ENCODE results near the gene CTNNA1.
"Not testable (repeated sequence)": the region's sequence is repeated elsewhere in the genome, so short reads cannot be mapped to it uniquely, and the experiment has no call there.

The CTNNA1 gene

DNA sequence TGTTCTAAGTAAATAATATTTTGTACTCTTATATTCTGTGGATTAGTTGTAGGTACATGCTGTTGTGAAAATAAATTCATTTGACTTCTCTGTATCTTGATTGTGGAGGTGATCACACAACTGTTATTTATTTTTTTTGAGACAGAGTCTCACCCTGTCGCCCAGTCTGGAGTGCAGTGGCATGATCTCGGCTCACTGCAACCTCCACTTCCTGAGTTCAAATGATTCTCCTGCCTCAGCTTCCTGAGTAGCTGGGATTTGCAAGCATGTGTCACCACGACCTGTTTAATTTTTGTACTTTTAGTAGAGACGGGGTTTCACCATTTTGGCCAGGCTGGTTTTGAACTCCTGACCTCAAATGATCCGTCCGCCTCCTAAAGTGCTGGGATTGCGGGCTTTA, 7.9 kb downstream of the CTNNA1 start:
- not testable (repeated sequence) for DNase-seq

DNA sequence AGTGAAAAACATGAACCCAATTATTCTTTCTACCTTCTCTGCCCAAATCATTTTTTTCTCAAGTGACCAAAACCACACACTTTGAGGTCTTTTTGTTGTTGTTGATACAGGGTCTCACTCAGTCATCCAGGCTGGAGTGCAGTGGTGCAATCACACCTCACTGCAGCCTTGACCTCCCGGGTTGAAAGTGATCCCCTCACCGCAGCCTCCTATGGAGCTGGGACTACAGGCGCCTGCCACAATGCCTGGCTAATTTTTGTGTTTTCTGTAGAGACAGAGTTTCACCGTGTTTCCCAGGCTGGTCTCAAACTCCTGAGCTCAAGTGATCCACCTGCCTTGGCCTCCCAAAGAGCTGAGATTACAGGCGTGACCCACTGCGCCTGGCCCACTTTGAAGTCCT, 8.4 kb downstream of the CTNNA1 start:
- not testable (repeated sequence) for DNase-seq

DNA sequence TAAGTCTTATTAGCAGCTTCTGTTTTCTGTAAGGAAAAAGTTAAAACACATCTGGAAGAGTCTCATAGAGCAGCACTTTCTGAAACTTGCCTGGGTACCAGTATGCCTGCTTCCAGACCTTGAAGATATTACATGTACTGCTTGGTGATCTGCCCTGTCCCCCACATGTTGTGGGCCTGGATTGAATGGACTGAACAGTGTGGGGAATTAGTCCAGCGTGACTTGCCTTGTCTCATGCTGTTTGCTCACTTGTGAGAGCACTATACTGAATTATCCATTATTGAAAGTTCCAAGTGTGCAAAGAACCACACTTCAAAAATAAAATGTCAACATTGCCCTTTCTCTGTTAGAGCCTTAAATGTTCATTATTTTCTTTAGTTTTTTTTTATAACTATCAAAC, 8.9 kb downstream of the CTNNA1 start:
- DNase-seq = no peak

DNA sequence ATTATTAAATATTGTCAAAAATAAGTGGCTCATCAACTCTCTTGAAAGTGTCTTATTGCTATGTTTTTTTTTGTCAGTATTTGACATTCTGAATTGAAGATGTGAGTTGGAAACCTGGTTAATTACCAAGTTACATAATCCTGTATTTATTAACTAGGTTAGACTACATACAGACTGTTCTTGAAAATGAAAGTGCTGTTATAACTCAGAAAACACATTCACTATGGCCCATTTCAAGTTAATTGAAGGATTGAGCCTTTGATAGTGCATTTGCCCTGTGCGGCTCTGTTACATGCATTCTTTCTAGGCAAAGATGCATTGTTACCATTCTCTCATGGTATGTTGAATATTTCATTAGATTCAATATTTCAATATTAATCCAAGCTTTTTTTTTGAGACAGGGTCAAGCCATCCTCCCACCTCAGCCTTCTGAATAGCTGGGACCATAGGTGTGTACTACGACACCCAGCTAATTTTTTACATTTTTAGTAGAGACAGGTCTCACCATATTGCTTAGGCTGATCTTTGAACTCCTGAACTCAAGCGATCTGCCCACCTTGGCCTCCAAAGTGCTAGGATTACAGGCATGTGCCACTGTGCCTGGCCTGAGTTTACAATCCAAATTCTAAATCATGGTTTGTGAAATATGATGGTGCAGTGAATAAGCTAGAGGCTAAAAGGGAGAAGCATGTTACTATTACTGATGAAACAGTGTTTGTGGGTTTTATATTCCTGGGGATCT, 10.0 kb downstream of the CTNNA1 start:
- DNase-seq = no peak

DNA sequence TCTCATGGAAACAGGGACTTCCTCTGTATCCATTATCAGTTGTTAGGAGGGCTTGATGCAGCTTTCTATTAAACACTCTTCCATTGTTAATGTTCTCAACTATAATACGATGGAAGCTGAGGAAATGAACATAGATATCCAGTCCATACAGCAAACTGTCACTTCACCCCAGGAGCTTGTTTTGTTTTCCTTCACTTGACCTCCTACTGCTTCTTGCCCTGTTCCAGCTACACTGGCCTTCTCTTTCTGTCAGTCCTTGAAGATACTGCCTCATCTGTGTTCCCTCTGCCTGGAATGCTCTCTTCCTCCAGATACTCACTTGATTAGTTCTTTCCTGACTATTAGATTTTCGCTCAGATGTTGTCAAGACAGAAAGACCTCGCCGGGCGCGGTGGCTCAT, 17.1 kb downstream of the CTNNA1 start:
- DNase-seq = no peak

DNA sequence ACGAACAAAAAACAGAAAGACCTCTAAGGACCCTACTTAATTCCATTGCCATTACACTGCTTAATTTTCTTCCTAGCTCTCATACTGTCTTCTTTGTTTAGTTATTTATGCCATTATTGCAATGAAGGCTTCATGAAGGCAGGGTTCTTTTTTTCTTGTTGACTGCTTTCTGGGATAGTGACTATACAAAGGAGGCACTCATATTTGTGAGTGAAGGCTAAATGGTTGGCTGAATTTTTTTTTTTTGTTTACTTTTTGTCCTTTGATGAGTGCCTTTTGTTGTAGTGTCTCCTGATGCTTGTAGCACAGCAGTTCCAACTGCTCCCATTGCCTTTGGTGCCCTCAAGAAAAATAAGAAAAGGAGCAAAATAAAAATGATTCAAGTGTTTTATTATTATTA, 17.8 kb downstream of the CTNNA1 start:
- DNase-seq = no peak

DNA sequence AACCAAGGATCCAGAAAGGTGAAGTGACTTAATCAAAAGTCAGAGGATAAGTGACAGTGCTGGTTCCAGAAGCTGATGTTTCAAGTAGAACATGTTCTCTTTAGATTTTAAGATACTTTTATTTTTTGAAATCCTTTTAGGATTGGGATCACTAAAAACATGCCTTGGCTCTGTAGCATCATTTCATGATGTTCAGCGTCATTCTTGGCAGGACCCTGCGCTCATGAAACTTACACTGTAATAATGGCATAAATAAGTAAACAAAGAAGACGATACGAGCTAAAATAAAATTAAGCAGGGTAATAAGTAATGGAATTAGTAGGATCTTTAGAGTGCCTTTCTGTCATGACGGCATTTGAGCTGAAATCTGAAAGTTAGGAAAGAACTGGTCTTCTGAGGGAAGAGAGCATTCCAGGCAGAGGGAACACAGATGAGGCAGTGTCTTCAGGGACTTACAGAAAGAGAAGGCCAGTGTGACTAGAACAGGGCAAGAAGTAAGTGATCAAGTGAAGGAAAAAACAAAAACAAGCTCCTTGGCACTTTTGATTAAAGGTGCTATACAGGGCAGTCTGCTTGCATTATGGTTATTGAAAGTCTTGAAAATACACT, 19.9 kb downstream of the CTNNA1 start:
- no peak for DNase-seq

DNA sequence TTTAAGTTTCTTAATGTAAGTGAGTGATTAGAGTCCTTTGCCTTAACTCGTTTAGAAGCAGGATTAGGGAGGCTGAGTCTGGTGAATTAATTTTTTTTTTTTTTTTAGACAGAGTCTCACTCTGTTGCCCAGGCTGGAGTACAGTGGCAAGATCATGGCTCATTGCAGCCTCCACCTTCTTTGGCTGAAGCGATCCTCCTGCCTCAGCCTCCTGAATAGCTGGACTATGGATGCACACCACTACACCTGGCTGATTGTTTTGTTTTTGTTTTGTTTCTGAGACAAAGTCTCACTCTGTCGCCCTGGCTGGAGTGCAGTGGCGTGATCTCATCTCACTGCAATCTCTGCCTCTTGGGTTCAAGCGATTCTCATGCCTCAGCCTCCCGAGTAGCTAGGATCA, 20.4 kb downstream of the CTNNA1 start:
- not testable (repeated sequence) for DNase-seq

DNA sequence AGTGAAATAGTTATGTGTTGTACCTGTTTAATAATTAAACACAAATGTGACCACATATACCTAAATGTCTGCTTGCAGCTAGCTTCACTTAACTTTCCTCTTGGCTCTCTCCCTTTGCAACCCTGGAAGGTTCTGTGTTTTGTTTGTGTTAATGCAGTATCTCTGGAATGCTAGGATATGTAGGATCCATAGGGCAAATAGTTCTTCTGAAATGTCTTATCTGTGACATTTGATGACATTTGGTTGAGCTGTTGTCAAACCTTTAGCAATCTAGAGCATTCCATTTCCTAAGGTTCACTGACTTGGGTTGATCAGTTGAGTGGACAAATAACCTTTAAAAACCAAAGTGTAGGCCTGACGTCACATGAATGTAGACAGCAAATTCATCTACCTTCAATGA, 21.8 kb downstream of the CTNNA1 start:
- DNase-seq = no peak

DNA sequence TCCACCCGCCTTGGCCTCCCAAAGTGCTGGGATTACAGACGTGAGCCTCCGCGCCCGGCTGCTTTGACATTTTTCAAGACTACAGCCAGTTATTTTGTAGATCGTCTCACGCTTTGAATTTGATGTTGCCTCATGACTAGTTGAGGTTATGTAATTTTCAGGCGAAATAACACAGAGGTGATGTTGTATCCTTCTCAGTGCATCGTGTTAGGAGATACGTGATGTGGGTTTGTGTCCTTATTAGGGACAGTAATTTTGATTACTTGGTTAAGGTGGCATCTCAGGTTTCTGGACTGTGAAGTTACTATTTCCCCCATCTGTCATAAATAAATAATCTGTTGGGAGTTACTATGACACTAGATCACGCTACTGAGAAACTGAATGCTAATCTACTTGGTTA, 25.0 kb downstream of the CTNNA1 start:
- DNase-seq = no peak

DNA sequence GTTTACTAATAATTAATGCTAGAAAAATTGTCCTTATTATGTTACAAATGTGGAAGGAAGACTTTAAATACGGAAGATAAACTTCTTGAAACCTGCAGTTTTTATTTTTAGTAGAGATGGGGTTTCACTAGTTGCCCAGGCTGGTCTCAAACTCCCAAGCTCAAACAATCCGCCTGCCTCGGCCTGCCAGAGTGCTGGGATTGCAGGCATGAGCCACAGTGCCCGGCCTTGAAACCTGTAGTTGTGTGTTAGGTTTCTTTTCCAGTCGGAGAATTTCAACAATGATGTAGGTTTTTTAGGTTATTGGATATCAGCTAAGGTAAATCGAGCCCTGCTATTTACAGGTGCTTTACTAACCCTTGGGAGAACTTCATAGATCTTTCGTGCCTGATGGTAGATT, 30.8 kb downstream of the CTNNA1 start:
- no peak for DNase-seq

DNA sequence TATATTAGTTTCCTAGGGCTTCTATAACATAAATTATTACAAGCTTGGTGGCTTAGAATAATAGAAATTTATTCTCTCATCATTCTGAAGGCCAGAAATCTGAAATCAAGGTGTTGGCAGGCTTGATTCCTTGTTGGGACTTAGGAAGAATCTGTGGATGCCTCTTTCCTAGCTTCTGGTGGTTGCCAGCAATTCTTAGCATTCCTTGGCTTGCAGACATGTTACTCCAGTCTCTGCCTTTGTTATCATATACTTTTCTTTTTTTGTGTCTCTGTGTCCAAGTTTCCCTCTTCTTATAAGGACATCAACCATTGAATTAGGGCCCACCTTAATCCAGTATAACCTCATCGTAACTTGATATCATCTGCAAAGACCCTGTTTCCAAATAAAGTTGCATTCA, 31.4 kb downstream of the CTNNA1 start:
- no peak for DNase-seq

DNA sequence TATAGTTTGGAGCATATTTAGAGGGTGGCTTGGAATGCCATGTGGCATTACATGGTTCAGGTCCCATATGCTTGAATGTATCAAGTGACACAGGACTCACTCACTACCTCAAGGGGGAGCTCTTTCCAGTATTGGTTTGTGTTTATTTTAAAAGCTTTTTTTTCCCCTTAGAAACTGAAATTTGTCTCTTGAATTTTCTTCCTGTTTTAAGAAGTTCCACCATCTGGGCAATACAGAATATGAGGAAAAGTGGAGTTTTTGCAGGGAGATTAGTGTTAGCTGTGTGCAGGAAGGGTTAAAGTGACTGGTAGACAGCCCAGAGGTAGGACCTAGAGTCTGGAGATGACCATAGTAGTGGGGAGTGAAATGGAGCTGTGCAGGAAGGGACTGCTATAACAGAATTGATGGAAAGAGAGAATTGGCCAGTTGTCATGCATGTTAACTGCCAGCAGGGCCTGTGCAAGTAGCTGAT, 36.6 kb downstream of the CTNNA1 start:
- DNase-seq = no peak

DNA sequence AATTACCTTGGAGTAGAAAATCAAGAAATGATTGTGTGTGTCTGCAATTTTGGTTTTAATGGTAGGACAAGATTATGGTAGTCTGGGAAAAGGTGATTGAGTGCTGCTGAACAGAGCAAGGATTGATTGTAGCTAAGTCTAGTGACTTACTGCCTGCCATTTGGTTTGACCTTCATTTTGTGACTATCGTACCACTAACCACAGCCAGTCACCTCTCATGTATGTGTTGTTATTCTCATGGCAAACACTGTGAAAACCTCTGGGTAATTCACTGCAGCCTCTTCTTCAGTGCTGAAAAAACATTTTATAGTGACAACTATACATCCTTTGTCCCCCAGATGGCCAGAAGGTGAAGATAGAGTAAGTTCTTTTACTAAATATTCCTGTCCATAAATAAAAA, 37.5 kb downstream of the CTNNA1 start:
- no peak for DNase-seq

DNA sequence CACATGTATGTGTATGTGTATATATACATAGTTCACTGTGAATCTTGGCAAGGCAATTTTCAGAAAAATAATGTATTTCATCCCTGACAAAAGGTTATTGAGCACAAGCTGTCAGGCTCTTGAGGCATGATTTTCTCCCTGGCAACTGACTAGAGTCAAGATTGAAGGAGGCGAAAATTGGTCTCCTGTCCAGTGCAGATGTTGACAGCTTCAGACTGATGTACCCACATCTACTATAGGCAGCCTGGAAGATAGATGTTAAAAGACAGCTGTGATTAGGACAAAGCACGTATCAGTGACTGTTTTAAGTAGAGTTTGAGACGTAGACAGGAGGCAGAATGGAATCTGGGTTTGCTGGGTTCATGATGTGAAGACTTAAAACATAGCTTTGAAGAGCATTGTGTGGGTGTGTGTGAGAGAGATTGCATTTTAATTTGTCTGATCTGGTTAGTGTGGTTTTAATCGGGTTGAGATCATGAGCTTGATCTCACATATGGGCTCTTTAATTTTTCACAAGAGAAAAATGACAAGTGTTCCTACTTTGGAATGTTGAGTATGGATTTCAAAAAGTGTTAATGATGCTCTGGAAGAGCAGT, 39.1 kb downstream of the CTNNA1 start:
- DNase-seq = no peak

DNA sequence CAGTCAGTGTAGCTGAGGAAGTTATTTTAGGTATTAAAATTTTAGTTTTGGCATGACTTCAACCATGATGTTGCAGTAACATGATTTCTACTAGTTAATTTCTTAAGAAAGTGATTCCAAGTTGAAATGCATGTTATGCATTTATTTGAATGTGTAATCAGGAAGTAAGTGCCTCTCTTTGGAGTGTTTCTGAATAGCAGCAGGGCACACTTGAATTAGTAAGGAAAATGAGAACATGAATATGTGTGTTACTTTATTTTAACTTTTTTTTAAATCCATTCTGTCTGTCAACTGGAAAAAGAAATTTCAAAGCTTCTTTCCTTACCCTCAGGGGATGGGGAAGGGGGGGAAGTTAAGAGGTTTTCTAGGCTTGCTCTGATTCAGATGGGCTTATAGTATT, 40.4 kb downstream of the CTNNA1 start:
- no peak for DNase-seq

DNA sequence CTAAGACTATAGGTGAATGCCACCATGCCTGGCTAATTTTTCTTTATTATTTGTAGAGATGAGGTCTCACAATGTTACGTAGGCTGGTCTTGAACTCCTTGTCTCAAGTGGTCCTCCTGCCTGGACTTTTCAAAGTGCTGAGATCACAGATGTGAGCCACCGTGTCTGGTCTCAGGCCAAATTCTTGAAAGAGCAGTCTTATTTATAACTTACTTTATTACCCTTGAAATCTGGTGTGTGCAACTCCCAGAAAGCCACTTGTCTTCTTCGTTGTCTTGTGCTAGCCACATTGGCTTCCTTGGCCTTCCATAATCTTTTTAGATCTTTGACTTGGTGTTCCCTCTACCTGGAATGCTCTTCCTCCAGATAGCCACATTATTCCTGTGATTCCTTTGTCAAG, 50.1 kb downstream of the CTNNA1 start:
- DNase-seq = no peak

DNA sequence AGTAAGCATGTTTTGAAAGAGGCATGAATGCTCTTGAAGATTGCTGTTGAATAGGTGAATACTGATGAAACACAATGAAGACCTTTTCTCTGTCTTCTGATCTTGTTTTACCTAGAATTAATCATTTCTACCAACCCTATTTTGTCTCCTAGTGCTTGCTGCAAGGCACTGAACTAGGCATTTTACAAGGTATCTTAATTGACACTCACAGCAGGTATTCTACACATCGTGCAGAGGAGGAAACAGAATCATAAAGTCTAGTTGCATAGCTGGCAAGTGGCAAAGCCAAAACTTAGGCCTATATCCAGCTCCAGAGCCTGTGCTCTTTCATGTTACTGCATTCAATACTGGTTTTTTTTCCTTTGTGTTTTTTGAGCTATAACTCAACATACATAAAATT, 50.7 kb downstream of the CTNNA1 start:
- DNase-seq = no peak

DNA sequence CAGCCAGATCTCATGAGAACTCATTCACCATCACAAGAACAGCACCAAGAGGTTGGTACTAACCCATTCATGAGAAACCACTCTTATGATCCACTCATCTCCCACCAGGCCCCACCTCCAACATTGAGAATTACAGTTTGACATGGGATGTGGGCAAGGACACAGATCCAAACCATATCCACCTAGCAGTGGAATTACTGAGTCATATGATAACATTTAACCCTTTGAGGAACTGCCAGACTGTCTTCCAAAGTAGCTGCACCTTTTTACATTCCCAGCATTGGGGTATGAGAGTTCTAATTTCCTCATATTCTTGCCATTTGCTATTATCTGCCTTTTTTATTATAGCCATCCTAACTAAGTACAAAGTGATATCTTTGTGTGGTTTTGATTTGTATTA, 51.9 kb downstream of the CTNNA1 start:
- no peak for DNase-seq

DNA sequence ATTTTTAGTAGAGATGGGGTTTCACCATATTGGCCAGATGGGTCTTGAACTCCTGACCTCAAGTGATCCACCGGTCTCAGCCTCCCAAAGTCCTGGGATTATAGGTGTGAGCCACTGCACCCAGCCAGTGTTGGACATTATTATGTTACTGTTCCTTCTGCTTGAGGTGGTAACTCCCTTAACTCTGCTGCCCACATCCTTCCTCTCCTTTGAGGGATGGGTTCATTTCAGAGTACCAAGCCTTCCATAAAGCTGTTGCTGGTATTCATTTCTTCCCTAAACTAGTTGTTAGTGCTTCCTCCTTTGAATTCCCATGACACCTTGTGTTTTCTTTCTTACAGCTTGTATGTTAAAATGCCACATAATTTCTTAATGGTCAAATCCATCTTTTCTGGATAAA, 54.0 kb downstream of the CTNNA1 start:
- no peak for DNase-seq

DNA sequence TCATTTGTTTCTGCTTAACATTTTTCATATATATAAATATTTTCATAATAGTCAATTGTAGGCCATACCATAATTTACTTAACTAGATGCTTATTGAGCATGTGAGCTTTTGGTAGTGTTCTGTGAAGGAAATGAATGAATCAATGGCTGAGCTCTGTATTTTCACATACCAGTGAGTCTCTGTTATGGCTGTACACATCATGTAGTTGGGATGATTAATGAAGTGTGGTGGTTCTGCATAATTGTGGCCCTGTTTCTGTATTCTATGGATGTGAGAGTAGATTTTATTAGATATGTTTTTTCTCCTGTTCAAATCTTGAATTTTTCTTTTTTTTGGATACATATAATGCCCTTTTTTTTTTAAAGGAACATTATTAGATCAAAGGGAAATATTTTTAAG, 56.2 kb downstream of the CTNNA1 start:
- no peak for DNase-seq

DNA sequence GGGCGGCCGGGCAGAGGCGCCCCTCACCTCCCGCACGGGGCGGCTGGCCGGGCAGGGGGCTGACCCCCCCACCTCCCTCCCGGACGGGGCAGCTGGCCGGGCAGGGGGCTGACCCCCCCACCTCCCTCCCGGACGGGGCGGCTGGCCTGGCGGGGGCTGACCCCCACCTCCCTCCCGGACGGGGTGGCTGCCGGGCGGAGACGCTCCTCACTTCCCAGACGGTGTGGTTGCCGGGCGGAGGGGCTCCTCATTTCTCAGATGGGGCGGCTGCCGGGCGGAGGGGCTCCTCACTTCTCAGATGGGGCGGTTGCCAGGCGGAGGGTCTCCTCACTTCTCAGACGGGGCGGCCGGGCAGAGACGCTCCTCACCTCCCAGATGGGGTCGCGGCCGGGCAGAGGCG, 57.6 kb downstream of the CTNNA1 start:
- DNase-seq = not testable (repeated sequence)

DNA sequence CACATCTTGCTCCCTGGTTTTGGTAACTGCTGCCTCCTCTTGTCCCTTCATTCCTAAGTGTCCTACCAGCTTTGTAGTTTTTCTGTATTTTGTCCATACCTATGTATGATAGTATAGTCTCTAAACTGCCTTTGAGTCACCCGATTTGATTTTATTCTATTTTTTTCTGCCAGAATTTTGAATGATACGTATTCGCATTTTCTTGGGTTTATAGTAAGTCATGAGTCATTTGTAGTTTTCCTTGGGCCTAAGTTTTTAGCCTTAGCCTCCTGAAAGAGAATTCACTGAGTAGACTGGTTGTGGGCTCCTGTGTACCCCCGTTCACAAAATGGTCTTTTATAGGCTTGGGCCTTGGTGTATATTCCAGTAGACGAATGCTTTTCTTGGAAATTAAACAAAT, 62.3 kb downstream of the CTNNA1 start:
- DNase-seq = no peak

DNA sequence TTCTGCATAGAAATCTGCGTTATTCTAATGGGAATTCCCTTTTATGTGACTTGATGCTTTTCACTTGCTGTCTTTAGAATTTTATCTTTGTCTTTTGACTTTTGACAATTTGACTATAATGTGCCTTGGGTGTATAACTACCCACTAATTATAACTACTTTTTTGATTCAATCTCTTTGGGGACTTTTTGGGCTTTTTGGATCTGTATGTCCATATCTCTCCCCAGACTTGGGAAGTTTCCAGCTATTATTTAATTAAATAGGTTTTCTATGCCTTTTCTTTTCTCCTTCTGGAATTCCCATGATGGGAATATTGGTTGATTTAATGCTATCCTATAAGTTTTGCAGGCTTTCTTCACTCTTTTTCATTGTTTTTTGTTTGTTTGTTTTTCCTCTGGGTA, 64.0 kb downstream of the CTNNA1 start:
- no peak for DNase-seq

DNA sequence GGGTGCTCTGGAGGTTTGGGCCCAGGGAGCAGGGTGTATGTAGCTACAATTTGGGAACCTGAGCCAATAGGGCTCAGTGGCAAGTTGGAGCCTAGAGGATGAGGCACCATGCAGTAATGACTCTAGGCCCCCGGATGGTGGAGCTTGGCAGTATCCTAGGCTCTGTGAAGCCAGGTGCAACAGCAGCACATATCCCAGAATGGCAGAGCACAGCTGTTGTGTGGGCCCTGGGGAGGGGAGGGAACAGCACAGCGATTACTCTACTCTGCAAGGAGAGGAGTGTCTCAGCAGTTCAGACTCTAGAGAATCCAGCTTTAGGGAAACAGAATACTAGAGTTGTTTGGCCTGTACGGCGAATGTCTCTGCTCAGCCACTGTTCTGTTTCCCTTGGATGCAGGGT, 65.9 kb downstream of the CTNNA1 start:
- no peak for DNase-seq

Measured in stimulated activated CD4-positive, alpha-beta T cell treated with anti-CD3 and anti-CD28 coated beads, Interleukin-15, amount 100 ng/mL, for 24 hours (primary cell).